HepG2 (cell line): ENCODE measurements around the gene RSRC2. TPM values are rescaled to one million over a fixed set of nuclear protein-coding genes. Genes with fewer than 3 reads are reported as not detected.

Source experiments
- DNMT1 ChIP-seq: sonication (generic); formaldehyde crosslinking; IDR thresholded peaks from 2 replicates; pipeline ENCODE4 v1.5.1; 2020; ENCODE audit warnings: mild to moderate bottlenecking, missing genetic modification reagents
- ETS1 ChIP-seq: sonication (generic); formaldehyde crosslinking; IDR thresholded peaks from 2 replicates; pipeline ENCODE4 v1.4.0; 2020; ENCODE audit warnings: missing genetic modification reagents
- FOSL1 ChIP-seq: sonication (generic); formaldehyde crosslinking; IDR thresholded peaks from 2 replicates; pipeline ENCODE4 v1.9.0; 2021; ENCODE audit warnings: missing genetic modification reagents, borderline replicate concordance
- GLI4 ChIP-seq: sonication (generic); formaldehyde crosslinking; IDR thresholded peaks from 2 replicates; pipeline ENCODE4 v1.5.1; 2020; ENCODE audit warnings: missing genetic modification reagents, mild to moderate bottlenecking, moderate library complexity, borderline replicate concordance
- HMG20B ChIP-seq: conservative IDR thresholded peaks from 2 replicates; pipeline ENCODE4 v1.6.1; 2016; ENCODE audit warnings: missing genetic modification reagents, missing compliant biosample characterization
- JUNB ChIP-seq: sonication (generic); formaldehyde crosslinking; IDR thresholded peaks from 2 replicates; pipeline ENCODE4 v1.8.0; 2022; ENCODE audit warnings: missing genetic modification reagents, mild to moderate bottlenecking, borderline replicate concordance
- MATR3 ChIP-seq: sonication (generic); formaldehyde crosslinking; IDR thresholded peaks from 2 replicates; pipeline ENCODE4 v1.4.0; 2020; ENCODE audit warnings: missing genetic modification reagents
- MBD4 ChIP-seq: IDR thresholded peaks from 2 replicates; pipeline ENCODE4 v1.6.1; 2012; ENCODE audit warnings: low read length, inconsistent platforms, borderline replicate concordance
- PAWR ChIP-seq: sonication (generic); formaldehyde crosslinking; IDR thresholded peaks from 2 replicates; pipeline ENCODE4 v1.4.0; 2020; ENCODE audit warnings: missing genetic modification reagents, mild to moderate bottlenecking, borderline replicate concordance
- SALL1 ChIP-seq: sonication (generic); formaldehyde crosslinking; IDR thresholded peaks from 2 replicates; pipeline ENCODE4 v1.8.0; 2022; ENCODE audit warnings: mild to moderate bottlenecking, missing genetic modification reagents
- SMAD3 ChIP-seq: sonication (generic); formaldehyde crosslinking; IDR thresholded peaks from 2 replicates; pipeline ENCODE4 v1.4.0; 2020; ENCODE audit warnings: missing genetic modification reagents
- TARDBP ChIP-seq: sonication (generic); formaldehyde crosslinking; IDR thresholded peaks from 2 replicates; pipeline ENCODE4 v1.8.0; 2022; ENCODE audit warnings: mild to moderate bottlenecking, missing genetic modification reagents
- U2AF2 ChIP-seq: fragments of 200-400 bp; formaldehyde crosslinking; IDR thresholded peaks from 2 replicates; pipeline ENCODE4 v1.6.1; 2017; ENCODE audit warnings: low read depth, mild to moderate bottlenecking, low read length
- ZNF138 ChIP-seq: sonication (generic); formaldehyde crosslinking; IDR thresholded peaks from 2 replicates; pipeline ENCODE4 v1.5.0; 2020; ENCODE audit warnings: mild to moderate bottlenecking, low read depth, missing genetic modification reagents
- ZNF17 ChIP-seq: sonication (generic); formaldehyde crosslinking; IDR thresholded peaks from 2 replicates; pipeline ENCODE4 v1.5.0; 2020; ENCODE audit warnings: mild to moderate bottlenecking, missing genetic modification reagents
- ZNF256 ChIP-seq: sonication (generic); formaldehyde crosslinking; conservative IDR thresholded peaks from 2 replicates; pipeline ENCODE4 v1.4.0; 2020; ENCODE audit warnings: missing genetic modification reagents
- ZNF577 ChIP-seq: sonication (generic); formaldehyde crosslinking; IDR thresholded peaks from 2 replicates; pipeline ENCODE4 v1.4.0; 2020; ENCODE audit warnings: mild to moderate bottlenecking, low read depth, missing genetic modification reagents, borderline replicate concordance
- ZNF598 ChIP-seq: sonication (generic); formaldehyde crosslinking; IDR thresholded peaks from 2 replicates; pipeline ENCODE4 v1.5.1; 2020; ENCODE audit warnings: mild to moderate bottlenecking, missing genetic modification reagents, borderline replicate concordance
- ZNF619 ChIP-seq: sonication (generic); formaldehyde crosslinking; IDR thresholded peaks from 2 replicates; pipeline ENCODE4 v1.4.0; 2020; ENCODE audit warnings: mild to moderate bottlenecking, missing genetic modification reagents
- ZNF761 ChIP-seq: sonication (generic); formaldehyde crosslinking; conservative IDR thresholded peaks from 2 replicates; pipeline ENCODE4 v1.4.0; 2020; ENCODE audit warnings: mild to moderate bottlenecking, missing genetic modification reagents
- ZNF782 ChIP-seq: sonication (generic); formaldehyde crosslinking; IDR thresholded peaks from 2 replicates; pipeline ENCODE4 v1.4.0; 2020; ENCODE audit warnings: missing genetic modification reagents, mild to moderate bottlenecking, borderline replicate concordance
- polyA plus RNA-seq, 8 experiments: library from polyadenylated mRNA; depleted of rRNA in 3 of 8; stranded (reverse) in 7 of 8; unstranded in 1 of 8; fragments of >200 nt; fragmentation: Illumina TruSeq in 4 of 8; extraction: Trizol in 4 of 8; gene quantifications; 2 replicates each; pipeline versions ENCODE4 v1.2.1 to v1.2.3, GENCODE V29; 2011 to 2016; ENCODE audit warnings: low read depth in 4 of 8, missing spikeins in 1 of 8, mixed read lengths in 1 of 8; ENCODE audit not compliant: insufficient read depth in 1 of 8
- total RNA-seq, 5 experiments: library from RNA; depleted of rRNA; stranded (reverse); fragments of >200 nt; fragmentation: Illumina TruSeq; extraction: Trizol; gene quantifications; 2 replicates each; pipeline ENCODE4 v1.2.3, GENCODE V29; 2016; ENCODE audit warnings: low read depth in 1 of 5
- TF ChIP-seq, protein P1 (sequence below), 2 experiments: sonication (generic) in 1 of 2; formaldehyde crosslinking in 1 of 2; IDR thresholded peaks; 2 replicates each; pipeline versions ENCODE4 v1.4.0 to v1.6.1; 2018 to 2020; ENCODE audit warnings: missing genetic modification reagents in 2 of 2, borderline replicate concordance in 1 of 2, low read depth in 1 of 2, mild to moderate bottlenecking in 1 of 2, missing biosample characterization in 1 of 2
- TF ChIP-seq, protein P2 (sequence below): sonication (generic); formaldehyde crosslinking; IDR thresholded peaks from 2 replicates; pipeline ENCODE4 v1.4.0; 2020; ENCODE audit warnings: low read depth, mild to moderate bottlenecking, missing genetic modification reagents
- TF ChIP-seq, protein P3 (sequence below): sonication (generic); formaldehyde crosslinking; IDR thresholded peaks from 2 replicates; pipeline ENCODE4 v1.4.0; 2020; ENCODE audit warnings: mild to moderate bottlenecking, missing genetic modification reagents
- TF ChIP-seq, protein P4 (sequence below): sonication (generic); formaldehyde crosslinking; IDR thresholded peaks from 2 replicates; pipeline ENCODE4 v1.4.0; 2020; ENCODE audit warnings: mild to moderate bottlenecking, missing genetic modification reagents

Gene RSRC2
- total and polyA plus RNA-seq, 2 of the 13 experiments (the other 11 are each of a cell fraction or from before 2014, with no cell fraction given), result 31.4 to 77.8 TPM

GRCh38 chr12:122491991-122492390 lies 34.7 kb downstream of the RSRC2 start (continued):
- TF ChIP-seq, protein P1, sequence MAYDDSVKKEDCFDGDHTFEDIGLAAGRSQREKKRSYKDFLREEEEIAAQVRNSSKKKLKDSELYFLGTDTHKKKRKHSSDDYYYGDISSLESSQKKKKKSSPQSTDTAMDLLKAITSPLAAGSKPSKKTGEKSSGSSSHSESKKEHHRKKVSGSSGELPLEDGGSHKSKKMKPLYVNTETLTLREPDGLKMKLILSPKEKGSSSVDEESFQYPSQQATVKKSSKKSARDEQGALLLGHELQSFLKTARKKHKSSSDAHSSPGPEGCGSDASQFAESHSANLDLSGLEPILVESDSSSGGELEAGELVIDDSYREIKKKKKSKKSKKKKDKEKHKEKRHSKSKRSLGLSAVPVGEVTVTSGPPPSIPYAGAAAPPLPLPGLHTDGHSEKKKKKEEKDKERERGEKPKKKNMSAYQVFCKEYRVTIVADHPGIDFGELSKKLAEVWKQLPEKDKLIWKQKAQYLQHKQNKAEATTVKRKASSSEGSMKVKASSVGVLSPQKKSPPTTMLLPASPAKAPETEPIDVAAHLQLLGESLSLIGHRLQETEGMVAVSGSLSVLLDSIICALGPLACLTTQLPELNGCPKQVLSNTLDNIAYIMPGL (CRISPR knock-in tag; IDR thresholded peaks at IDR 0.05; ENCODE audit: borderline replicate concordance in 1 of 2, low read depth in 1 of 2), result no peak
- TF ChIP-seq GLI4 (CRISPR knock-in tag), result no peak
- TF ChIP-seq, protein P2, sequence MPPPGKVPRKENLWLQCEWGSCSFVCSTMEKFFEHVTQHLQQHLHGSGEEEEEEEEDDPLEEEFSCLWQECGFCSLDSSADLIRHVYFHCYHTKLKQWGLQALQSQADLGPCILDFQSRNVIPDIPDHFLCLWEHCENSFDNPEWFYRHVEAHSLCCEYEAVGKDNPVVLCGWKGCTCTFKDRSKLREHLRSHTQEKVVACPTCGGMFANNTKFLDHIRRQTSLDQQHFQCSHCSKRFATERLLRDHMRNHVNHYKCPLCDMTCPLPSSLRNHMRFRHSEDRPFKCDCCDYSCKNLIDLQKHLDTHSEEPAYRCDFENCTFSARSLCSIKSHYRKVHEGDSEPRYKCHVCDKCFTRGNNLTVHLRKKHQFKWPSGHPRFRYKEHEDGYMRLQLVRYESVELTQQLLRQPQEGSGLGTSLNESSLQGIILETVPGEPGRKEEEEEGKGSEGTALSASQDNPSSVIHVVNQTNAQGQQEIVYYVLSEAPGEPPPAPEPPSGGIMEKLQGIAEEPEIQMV (CRISPR knock-in tag), result no peak
- TF ChIP-seq U2AF2, result no peak
- TF ChIP-seq ZNF761, result no peak
- no peak for TF ChIP-seq ZNF577
- TF ChIP-seq TARDBP (CRISPR knock-in tag), result no peak; the same call in 1 of the 2 replicates
- TF ChIP-seq ETS1 (CRISPR knock-in tag), result no peak
- TF ChIP-seq SMAD3 (CRISPR knock-in tag), result peak; percentile 58; the same call in 1 of the 2 replicates
- TF ChIP-seq, protein P3, sequence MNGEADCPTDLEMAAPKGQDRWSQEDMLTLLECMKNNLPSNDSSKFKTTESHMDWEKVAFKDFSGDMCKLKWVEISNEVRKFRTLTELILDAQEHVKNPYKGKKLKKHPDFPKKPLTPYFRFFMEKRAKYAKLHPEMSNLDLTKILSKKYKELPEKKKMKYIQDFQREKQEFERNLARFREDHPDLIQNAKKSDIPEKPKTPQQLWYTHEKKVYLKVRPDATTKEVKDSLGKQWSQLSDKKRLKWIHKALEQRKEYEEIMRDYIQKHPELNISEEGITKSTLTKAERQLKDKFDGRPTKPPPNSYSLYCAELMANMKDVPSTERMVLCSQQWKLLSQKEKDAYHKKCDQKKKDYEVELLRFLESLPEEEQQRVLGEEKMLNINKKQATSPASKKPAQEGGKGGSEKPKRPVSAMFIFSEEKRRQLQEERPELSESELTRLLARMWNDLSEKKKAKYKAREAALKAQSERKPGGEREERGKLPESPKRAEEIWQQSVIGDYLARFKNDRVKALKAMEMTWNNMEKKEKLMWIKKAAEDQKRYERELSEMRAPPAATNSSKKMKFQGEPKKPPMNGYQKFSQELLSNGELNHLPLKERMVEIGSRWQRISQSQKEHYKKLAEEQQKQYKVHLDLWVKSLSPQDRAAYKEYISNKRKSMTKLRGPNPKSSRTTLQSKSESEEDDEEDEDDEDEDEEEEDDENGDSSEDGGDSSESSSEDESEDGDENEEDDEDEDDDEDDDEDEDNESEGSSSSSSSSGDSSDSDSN, result no peak
- TF ChIP-seq SALL1, result peak; percentile 85; the same call in 1 of the 2 replicates
- TF ChIP-seq ZNF619 (CRISPR knock-in tag), result no peak
- no peak for TF ChIP-seq ZNF782
- TF ChIP-seq ZNF256 (CRISPR knock-in tag), result no peak
- no peak for TF ChIP-seq ZNF17 (CRISPR knock-in tag)
- no peak for TF ChIP-seq FOSL1 (CRISPR knock-in tag)
- no peak for TF ChIP-seq DNMT1 (CRISPR knock-in tag)
- no peak for TF ChIP-seq ZNF598
- no peak for TF ChIP-seq JUNB (CRISPR knock-in tag)
- TF ChIP-seq ZNF138 (CRISPR knock-in tag), result no peak
- TF ChIP-seq MATR3 (CRISPR knock-in tag), result no peak
- TF ChIP-seq HMG20B (CRISPR knock-in tag), result no peak
- TF ChIP-seq PAWR, result no peak
- TF ChIP-seq MBD4, result no peak
- TF ChIP-seq, protein P4, sequence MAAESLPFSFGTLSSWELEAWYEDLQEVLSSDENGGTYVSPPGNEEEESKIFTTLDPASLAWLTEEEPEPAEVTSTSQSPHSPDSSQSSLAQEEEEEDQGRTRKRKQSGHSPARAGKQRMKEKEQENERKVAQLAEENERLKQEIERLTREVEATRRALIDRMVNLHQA, result no peak
